GM08714 (cell line): ENCODE results near the gene LBR.

Experiments
- H3K4me3 ChIP-seq: fragments of 200-500 bp; sonication (Bioruptor generic); 2 replicates; pipeline ENCODE4 v1.5.1; 2014; ENCODE audit warnings: mild to moderate bottlenecking, low read length, inconsistent platforms
- ZNF274 ChIP-seq: IDR thresholded peaks from 2 replicates; pipeline ENCODE4 v1.6.1; 2012; ENCODE audit warnings: mild to moderate bottlenecking, low read depth, low read length

Gene LBR

GRCh38 chr1:225371366-225372010 lies 56.4 kb downstream of the LBR start:
- H3K4me3 ChIP-seq, result no peak overlapping the region
- no peak for TF ChIP-seq ZNF274

- H3K4me3 ChIP-seq, result no peak overlapping the region
- no peak for TF ChIP-seq ZNF274
Measured at GRCh38 chr1:225368036-225368552, 59.7 kb downstream of the LBR start.

- H3K4me3 ChIP-seq, result no peak overlapping the region
- TF ChIP-seq ZNF274, result no peak
Measured at GRCh38 chr1:225366552-225366951, 61.3 kb downstream of the LBR start.

- TF ChIP-seq ZNF274, result no peak
- no peak overlapping the region for H3K4me3 ChIP-seq
Measured at GRCh38 chr1:225366018-225366417, 61.8 kb downstream of the LBR start.

- TF ChIP-seq ZNF274, result no peak
- H3K4me3 ChIP-seq, result no peak overlapping the region
Measured at GRCh38 chr1:225364439-225364838, 63.4 kb downstream of the LBR start.

- TF ChIP-seq ZNF274, result no peak
- no peak overlapping the region for H3K4me3 ChIP-seq
Measured at GRCh38 chr1:225362805-225363204, 65.0 kb downstream of the LBR start.

- no peak for TF ChIP-seq ZNF274
- H3K4me3 ChIP-seq, result no peak overlapping the region
Measured at GRCh38 chr1:225361176-225361575, 66.7 kb downstream of the LBR start.

GRCh38 chr1:225360119-225360518 lies 67.7 kb downstream of the LBR start:
- no peak for TF ChIP-seq ZNF274

GRCh38 chr1:225355863-225356262 lies 72.0 kb downstream of the LBR start:
- no peak overlapping the region for H3K4me3 ChIP-seq
- TF ChIP-seq ZNF274, result no peak

More at GRCh38 chr1:225360119-225360518, 67.7 kb downstream of the LBR start:
- H3K4me3 ChIP-seq, result no peak overlapping the region

- no peak overlapping the region for H3K4me3 ChIP-seq
- no peak for TF ChIP-seq ZNF274
Measured at GRCh38 chr1:225354906-225355305, 72.9 kb downstream of the LBR start.
